ENCODE measurements around the gene NFAM1.

Gene NFAM1

GRCh38 chr22:42388130-42388797 lies 43.9 kb downstream of the NFAM1 start:
- no peak for DNase-seq (ENCODE audit: extremely low read depth, low read depth)
- TF ChIP-seq CTCF (IDR thresholded peaks at IDR 0.05; ENCODE audit: low read depth, low read length): no peak

- DNase-seq (ENCODE audit: extremely low read depth, low read depth): no peak
Observed at GRCh38 chr22:42387631-42388030, 44.6 kb downstream of the NFAM1 start.

GRCh38 chr22:42385696-42386095 lies 46.5 kb downstream of the NFAM1 start:
- no peak for DNase-seq (ENCODE audit: extremely low read depth, low read depth)
- TF ChIP-seq CTCF (IDR thresholded peaks at IDR 0.05; ENCODE audit: low read depth, low read length): no peak

More at GRCh38 chr22:42387631-42388030, 44.6 kb downstream of the NFAM1 start:
- no peak for TF ChIP-seq CTCF (IDR thresholded peaks at IDR 0.05; ENCODE audit: low read depth, low read length)

- DNase-seq (ENCODE audit: extremely low read depth, low read depth): no peak
- TF ChIP-seq CTCF (IDR thresholded peaks at IDR 0.05; ENCODE audit: low read depth, low read length): no peak
Observed at GRCh38 chr22:42384506-42384905, 47.7 kb downstream of the NFAM1 start.

- TF ChIP-seq CTCF (IDR thresholded peaks at IDR 0.05; ENCODE audit: low read depth, low read length): no peak
Observed at GRCh38 chr22:42383851-42384417, 48.3 kb downstream of the NFAM1 start.

GRCh38 chr22:42383287-42383686 lies 48.9 kb downstream of the NFAM1 start:
- no peak for DNase-seq (ENCODE audit: extremely low read depth, low read depth)
- TF ChIP-seq CTCF (IDR thresholded peaks at IDR 0.05; ENCODE audit: low read depth, low read length): no peak

More at GRCh38 chr22:42383851-42384417, 48.3 kb downstream of the NFAM1 start:
- DNase-seq (ENCODE audit: extremely low read depth, low read depth): no peak

GRCh38 chr22:42380769-42381551 lies 51.2 kb downstream of the NFAM1 start:
- TF ChIP-seq CTCF (IDR thresholded peaks at IDR 0.05; ENCODE audit: low read depth, low read length): no peak
- no peak for DNase-seq (ENCODE audit: extremely low read depth, low read depth)
